Kidney (tissue), 14 donors: Measurements from ENCODE around the gene TMPRSS4. TPM values are rescaled to one million over a fixed set of nuclear protein-coding genes. Genes with fewer than 3 reads are reported as not detected.
A peak's percentile ranks its signal among the peaks of the same experiment; 100 is the strongest.

Source experiments
- DNase-seq, 5 donors: peaks; one replicate each; pipeline ENCODE4 v3.0.0-alpha.2; 2013 to 2020
- FAIRE-seq: peaks from 2 replicates; lab custom pipeline; 2012; peaks lifted over from hg19 to GRCh38; lab: Jason Lieb, UNC
- H3K27ac ChIP-seq, 2 donors: one replicate each; pipeline ENCODE4 v1.7.0; 2013; ENCODE audit warnings: low read depth in 2 of 2, low read length in 2 of 2, inconsistent platforms in 1 of 2
- H3K27me3 ChIP-seq: one replicate; pipeline ENCODE4 v1.7.1; 2013; ENCODE audit warnings: low read length, inconsistent platforms; ENCODE audit not compliant: control insufficient read depth, insufficient read depth
- H3K36me3 ChIP-seq, 3 donors: one replicate each; pipeline versions ENCODE4 v1.7.0 to v1.7.1; 2013; ENCODE audit warnings: low read length in 3 of 3, control low read depth in 1 of 3, inconsistent platforms in 1 of 3; ENCODE audit not compliant: insufficient read depth in 3 of 3, control insufficient read depth in 2 of 3
- H3K4me1 ChIP-seq, 3 donors: one replicate each; pipeline versions ENCODE4 v1.7.0 to v1.7.1; 2013; ENCODE audit warnings: low read length in 3 of 3, inconsistent platforms in 1 of 3, low read depth in 1 of 3; ENCODE audit not compliant: control insufficient read depth in 2 of 3, insufficient read depth in 2 of 3
- H3K4me3 ChIP-seq, 3 donors: one replicate each; pipeline versions ENCODE4 v1.7.0 to v1.8.1; 2013; ENCODE audit warnings: low read length in 3 of 3, control low read depth in 1 of 3, inconsistent platforms in 1 of 3
- H3K9ac ChIP-seq, 3 donors: one replicate each; pipeline versions ENCODE4 v1.7.0 to v1.7.1; 2013; ENCODE audit warnings: low read length in 3 of 3, control low read depth in 1 of 3, inconsistent platforms in 1 of 3
- H3K9me3 ChIP-seq, 3 donors: one replicate each; pipeline versions ENCODE4 v1.7.0 to v1.7.1; 2013; ENCODE audit warnings: low read length in 3 of 3, control low read depth in 1 of 3, inconsistent platforms in 1 of 3; ENCODE audit not compliant: control insufficient read depth in 2 of 3, insufficient read depth in 1 of 3
- CTCF ChIP-seq: IDR thresholded peaks from 3 replicates; pipeline ENCODE4 v1.5.1; 2012; ENCODE audit warnings: mild to moderate bottlenecking, moderate library complexity, borderline replicate concordance; ENCODE audit not compliant: insufficient read depth; ENCODE audit errors: extremely low read depth
- intact Hi-C: fragments of 100-400 bp; cut with DNase I; formaldehyde crosslinking; loops from one replicate; pipeline ENCODE4 v1.11.1; 2022
- polyA plus RNA-seq: library from polyadenylated mRNA; stranded (reverse); fragments of 350-450 nt; fragmentation: Illumina TruSeq; extraction: RNeasy Lipid Tissue Mini Kit (QIAGEN cat#74804); gene quantifications from one replicate; pipeline ENCODE4 v1.2.3, GENCODE V29; 2014; ENCODE audit warnings: low read depth, low replicate concordance; ENCODE audit not compliant: insufficient read depth
- total RNA-seq: library from RNA; stranded (reverse); fragmentation: NEBNext Ultra II Directional; extraction: Animal tissue kit (Norgen Biotek cat#: 25700); gene quantifications from one replicate; pipeline ENCODE4 v1.2.1, GENCODE V29; 2021
- donor health status: control.
- donor health status: control.
- donor health status: control.
- donor health status: control.
- donor health status: control.
- donor health status: DM: yes; HTN: yes; CAD: no.
- donor health status: Normal renal cell carcinoma (clear cell type).

The TMPRSS4 gene
- total and polyA plus RNA-seq, 2 donors from 2014 or later, result 27.8 to 234 TPM

- intact Hi-C loops, result no loop called here
- Histone ChIP-seq H3K4me1 (peaks cover 0 to 4% (median 0%) of the 10 kb centered on the region in 3 donors), H3K27ac (no peak overlapping the region), H3K36me3 (no peaks in the 10 kb centered on the region), H3K9ac (no peak overlapping the region), H3K4me3 (no peak overlapping the region), H3K9me3 (no peaks in the 10 kb centered on the region), H3K27me3 (no peaks in the 10 kb centered on the region)
- no peak for TF ChIP-seq CTCF
- FAIRE-seq (no peak), DNase-seq (peak in 1 of 5 donors; percentile 15)
These were observed 34.3 kb downstream of the TMPRSS4 start for GRCh38 chr11:118111019-118111743.

GRCh38 chr11:118111744-118112035 is 34.8 kb downstream of the TMPRSS4 start:
- no peak for FAIRE-seq
- no peak overlapping the region for H3K9ac ChIP-seq
- H3K9me3 ChIP-seq, result no peaks in the 10 kb centered on the region
- TF ChIP-seq CTCF, result no peak
- H3K4me3 ChIP-seq, result no peak overlapping the region
- peak in 1 of 5 donors; percentile 15 for DNase-seq
- peaks cover 0 to 4% (median 0%) of the 10 kb centered on the region in 3 donors for H3K4me1 ChIP-seq
- no peaks in the 10 kb centered on the region for H3K27me3 ChIP-seq
- intact Hi-C loops, result no loop called here
- H3K27ac ChIP-seq, result no peak overlapping the region
- H3K36me3 ChIP-seq, result no peaks in the 10 kb centered on the region

DNA sequence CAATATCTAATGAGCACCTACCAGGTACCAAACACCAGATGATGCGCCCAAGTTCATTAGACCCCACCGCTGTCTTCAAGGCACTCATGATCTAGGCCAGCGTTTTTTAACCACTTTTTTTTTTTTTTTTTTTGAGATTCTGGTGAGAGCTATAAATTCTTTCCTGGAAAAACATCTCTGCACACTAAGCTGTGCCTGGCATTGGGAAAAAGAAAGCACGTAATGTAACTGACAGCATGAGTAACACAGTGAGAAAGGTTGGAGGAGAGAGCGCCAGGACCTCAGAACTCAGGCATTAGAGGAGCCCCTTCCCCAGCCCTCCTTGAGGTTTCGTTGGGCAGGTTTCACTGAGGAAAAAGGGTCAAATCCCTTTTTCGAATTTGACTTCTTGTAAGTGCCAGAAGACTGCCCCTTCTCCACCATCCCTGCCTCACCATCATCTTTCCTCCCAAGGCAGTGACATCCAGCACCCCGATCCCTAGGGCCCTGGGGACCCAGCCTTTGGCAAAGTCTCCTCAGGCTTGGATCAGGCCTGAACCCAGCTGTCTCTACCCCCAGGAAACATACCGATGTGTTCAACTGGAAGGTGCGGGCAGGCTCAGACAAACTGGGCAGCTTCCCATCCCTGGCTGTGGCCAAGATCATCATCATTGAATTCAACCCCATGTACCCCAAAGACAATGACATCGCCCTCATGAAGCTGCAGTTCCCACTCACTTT is 36.0 kb downstream of the TMPRSS4 start:
- Histone ChIP-seq H3K9me3 (no peaks in the 10 kb centered on the region), H3K36me3 (no peaks in the 10 kb centered on the region), H3K4me3 (no peak overlapping the region), H3K4me1 (peaks cover 0 to 4% (median 0%) of the 10 kb centered on the region in 3 donors), H3K27ac (no peak overlapping the region), H3K9ac (no peak overlapping the region), H3K27me3 (no peaks in the 10 kb centered on the region)
- no peak for TF ChIP-seq CTCF
- DNase-seq (no peak), FAIRE-seq (no peak)
- intact Hi-C loops, result no loop called here
